ENCODE results near the gene OTC.

The OTC gene

DNA sequence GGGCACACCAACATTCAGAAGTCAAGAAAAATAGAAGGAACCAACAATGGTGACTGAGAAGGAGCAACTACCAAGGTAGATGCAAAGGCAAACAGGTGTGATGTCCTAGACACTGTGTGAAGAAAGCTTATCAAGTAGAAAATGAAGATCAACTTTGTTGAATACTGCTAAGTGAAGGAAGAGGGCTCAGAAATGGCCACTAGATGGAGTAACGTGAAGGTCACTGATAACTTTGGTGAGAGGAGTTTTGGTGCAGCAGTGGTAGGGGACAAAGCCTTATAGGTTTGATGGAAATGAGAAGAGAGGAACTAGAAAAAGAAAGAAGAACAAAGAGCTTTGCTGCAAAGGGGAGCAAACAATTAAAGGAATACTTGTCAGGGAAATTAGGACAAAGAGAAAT lies 23.5 kb downstream of the OTC start:
- Mint-ChIP-seq H3K27ac (no peak overlapping the region), H3K36me3 (ENCODE audit: low read depth) (no peaks in the 10 kb centered on the region), H3K4me1 (no peaks in the 10 kb centered on the region), H3K4me3 (no peak overlapping the region), H3K27me3 (ENCODE audit: low read depth, poor library complexity) (peaks cover 7% of the 10 kb centered on the region), H3K9me3 (peaks cover 19% of the 10 kb centered on the region)
- TF ChIP-seq, protein P1, sequence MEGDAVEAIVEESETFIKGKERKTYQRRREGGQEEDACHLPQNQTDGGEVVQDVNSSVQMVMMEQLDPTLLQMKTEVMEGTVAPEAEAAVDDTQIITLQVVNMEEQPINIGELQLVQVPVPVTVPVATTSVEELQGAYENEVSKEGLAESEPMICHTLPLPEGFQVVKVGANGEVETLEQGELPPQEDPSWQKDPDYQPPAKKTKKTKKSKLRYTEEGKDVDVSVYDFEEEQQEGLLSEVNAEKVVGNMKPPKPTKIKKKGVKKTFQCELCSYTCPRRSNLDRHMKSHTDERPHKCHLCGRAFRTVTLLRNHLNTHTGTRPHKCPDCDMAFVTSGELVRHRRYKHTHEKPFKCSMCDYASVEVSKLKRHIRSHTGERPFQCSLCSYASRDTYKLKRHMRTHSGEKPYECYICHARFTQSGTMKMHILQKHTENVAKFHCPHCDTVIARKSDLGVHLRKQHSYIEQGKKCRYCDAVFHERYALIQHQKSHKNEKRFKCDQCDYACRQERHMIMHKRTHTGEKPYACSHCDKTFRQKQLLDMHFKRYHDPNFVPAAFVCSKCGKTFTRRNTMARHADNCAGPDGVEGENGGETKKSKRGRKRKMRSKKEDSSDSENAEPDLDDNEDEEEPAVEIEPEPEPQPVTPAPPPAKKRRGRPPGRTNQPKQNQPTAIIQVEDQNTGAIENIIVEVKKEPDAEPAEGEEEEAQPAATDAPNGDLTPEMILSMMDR (IDR thresholded peaks at IDR 0.05): peak; percentile 40
- no peak for DNase-seq

DNA sequence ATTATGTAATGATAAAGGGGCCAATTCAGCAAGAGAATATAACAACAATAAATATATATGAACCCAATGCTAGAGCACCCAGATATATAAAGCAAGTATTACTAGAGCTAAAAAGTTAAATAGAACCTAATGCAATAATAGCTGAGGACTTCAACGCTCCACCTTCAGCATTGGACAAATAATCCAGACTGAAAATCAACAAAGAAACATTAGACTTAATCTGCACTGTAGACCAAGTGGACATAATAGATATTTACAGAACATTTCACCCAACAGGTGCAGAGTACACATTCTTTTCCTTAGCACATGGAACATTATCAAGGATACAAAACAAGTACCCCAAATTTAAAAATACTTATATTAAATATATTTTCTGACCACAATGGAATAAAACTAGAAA lies 24.3 kb downstream of the OTC start:
- Mint-ChIP-seq H3K4me3 (no peak overlapping the region), H3K27me3 (ENCODE audit: low read depth, poor library complexity) (peaks cover 10% of the 10 kb centered on the region), H3K9me3 (peaks cover 20% of the 10 kb centered on the region), H3K36me3 (ENCODE audit: low read depth) (no peaks in the 10 kb centered on the region), H3K4me1 (no peaks in the 10 kb centered on the region), H3K27ac (no peak overlapping the region)
- TF ChIP-seq, protein P1 (IDR thresholded peaks at IDR 0.05): no peak
- no peak for DNase-seq

DNA sequence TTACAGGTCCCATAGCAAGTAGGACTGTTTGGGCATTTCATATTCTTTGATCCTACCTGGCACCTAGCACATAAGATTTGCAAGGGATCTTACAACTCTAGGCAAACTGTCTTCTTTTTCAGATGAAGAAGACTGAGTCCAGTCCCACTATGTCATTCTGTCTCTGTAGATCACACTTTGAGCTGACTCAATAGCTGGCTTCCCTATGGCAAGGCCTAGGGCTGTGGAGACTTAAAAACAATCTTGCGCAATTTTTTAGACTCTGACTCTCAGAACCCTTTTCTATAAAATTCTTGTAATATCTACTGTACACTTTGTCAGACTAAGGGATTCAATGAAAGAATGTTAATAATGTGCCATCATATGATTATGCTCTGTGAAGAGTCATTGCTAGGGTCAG lies 26.7 kb downstream of the OTC start:
- Mint-ChIP-seq H3K4me1 (no peaks in the 10 kb centered on the region), H3K36me3 (ENCODE audit: low read depth) (no peaks in the 10 kb centered on the region), H3K27ac (no peak overlapping the region), H3K27me3 (ENCODE audit: low read depth, poor library complexity) (peaks cover 10% of the 10 kb centered on the region), H3K4me3 (no peak overlapping the region), H3K9me3 (peaks cover 31% of the 10 kb centered on the region)
- no peak for DNase-seq
- TF ChIP-seq, protein P1 (IDR thresholded peaks at IDR 0.05): no peak

DNA sequence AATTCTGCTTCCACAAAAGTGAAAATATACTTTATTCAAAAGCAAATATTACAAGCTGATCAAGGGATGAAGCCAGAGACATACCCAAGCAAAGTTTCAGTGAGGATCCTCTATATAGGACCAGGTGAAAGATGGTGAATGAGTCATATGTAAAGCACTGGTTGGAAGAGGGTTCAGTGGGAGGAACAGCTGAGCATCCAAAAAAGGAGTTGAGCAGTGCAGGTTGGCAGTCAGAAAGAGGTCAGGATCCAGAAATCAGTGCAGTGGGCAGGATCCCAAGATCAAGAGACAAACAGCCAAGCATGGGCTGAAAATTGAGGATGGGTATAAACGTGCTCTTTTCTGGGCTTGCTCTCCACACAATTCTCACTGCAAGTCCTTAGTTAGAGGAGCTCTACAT lies 30.3 kb downstream of the OTC start:
- Mint-ChIP-seq H3K27ac (no peak overlapping the region), H3K36me3 (ENCODE audit: low read depth) (no peaks in the 10 kb centered on the region)
- no peak for DNase-seq

DNA sequence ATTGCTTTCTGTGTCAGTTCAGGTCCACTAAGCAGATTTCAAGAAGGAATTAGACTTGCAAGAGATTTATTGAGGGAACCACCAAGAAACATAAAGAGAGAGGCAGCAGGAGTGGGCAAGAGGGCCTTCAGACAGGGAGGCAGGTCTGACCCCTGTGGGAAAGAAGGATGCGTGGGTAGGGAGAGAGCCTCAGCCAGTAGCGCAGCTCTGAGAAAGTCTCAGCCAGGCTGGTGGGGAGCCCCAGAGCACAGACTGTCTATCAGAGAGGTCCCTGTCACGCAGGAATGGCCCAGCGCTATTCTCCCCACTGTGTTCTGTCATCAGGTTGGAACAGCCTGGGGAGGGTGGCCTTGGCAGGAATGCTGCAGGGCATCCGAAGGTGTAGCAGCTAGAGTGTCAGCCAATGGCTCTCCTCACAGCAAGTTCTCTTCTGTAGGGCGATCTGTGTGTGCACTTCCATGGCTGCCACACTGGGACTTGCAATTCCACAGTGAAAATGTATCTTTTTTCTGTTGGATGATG lies 48.0 kb downstream of the OTC start:
- Mint-ChIP-seq H3K27ac (no peak overlapping the region), H3K9me3 (peaks cover 21% of the 10 kb centered on the region), H3K4me1 (peaks cover 35% of the 10 kb centered on the region), H3K4me3 (no peak overlapping the region), H3K27me3 (ENCODE audit: low read depth, poor library complexity) (no peaks in the 10 kb centered on the region), H3K36me3 (ENCODE audit: low read depth) (no peaks in the 10 kb centered on the region)
- TF ChIP-seq, protein P1 (IDR thresholded peaks at IDR 0.05): no peak
- peak; percentile 32 for DNase-seq

More for the DNA sequence above, 30.3 kb downstream of the OTC start:
- no peak overlapping the region for H3K4me3 Mint-ChIP-seq
- H3K9me3 Mint-ChIP-seq: peaks cover 48% of the 10 kb centered on the region
- peaks cover 5% of the 10 kb centered on the region for H3K4me1 Mint-ChIP-seq
- H3K27me3 Mint-ChIP-seq (ENCODE audit: low read depth, poor library complexity): peaks cover 8% of the 10 kb centered on the region
- TF ChIP-seq, protein P1 (IDR thresholded peaks at IDR 0.05): no peak

DNA sequence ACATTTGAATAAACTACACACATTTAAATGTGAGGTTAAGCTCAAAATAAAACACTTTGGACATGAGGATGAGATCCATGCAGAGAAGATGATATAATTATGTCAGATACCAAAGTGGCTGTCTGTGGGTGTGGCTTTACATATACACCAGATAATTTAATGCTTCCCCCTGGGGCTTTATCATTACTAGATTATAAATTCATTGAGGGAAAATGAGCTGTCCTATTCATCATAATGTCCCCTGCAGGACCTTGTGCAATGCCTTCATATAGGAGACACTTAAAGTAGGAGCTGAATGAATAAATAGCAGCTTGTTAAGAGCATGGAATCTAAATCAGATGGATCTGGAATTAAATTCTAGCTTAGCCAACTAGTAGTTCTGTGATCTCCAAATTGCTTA lies 49.7 kb downstream of the OTC start:
- peaks cover 24% of the 10 kb centered on the region for H3K9me3 Mint-ChIP-seq
- H3K36me3 Mint-ChIP-seq (ENCODE audit: low read depth): no peaks in the 10 kb centered on the region

More for the DNA sequence above, 49.7 kb downstream of the OTC start:
- TF ChIP-seq, protein P1 (IDR thresholded peaks at IDR 0.05): no peak
- H3K4me1 Mint-ChIP-seq: peaks cover 52% of the 10 kb centered on the region
- DNase-seq: no peak
- H3K4me3 Mint-ChIP-seq: no peak overlapping the region
- no peaks in the 10 kb centered on the region for H3K27me3 Mint-ChIP-seq (ENCODE audit: low read depth, poor library complexity)
- no peak overlapping the region for H3K27ac Mint-ChIP-seq
